Karpas-422 (cell line): Measurements from ENCODE around the gene NDUFA9. TPM values are rescaled to one million over a fixed set of nuclear protein-coding genes. Genes with fewer than 3 reads are reported as not detected.

Source experiments
- DNase-seq: peaks from one replicate; pipeline ENCODE4 v3.0.0-alpha.2; 2015
- H2AFZ ChIP-seq: fragments of 200-600 bp; sonication (generic); 2 replicates; pipeline ENCODE4 v1.6.1; 2014; ENCODE audit warnings: antibody characterized with exemption, low read length, mixed read lengths
- H3K27ac ChIP-seq: fragments of 200-600 bp; sonication (generic); 2 replicates; pipeline ENCODE4 v1.5.1; 2014; ENCODE audit warnings: mild to moderate bottlenecking, low read length, moderate library complexity
- H3K27me3 ChIP-seq: fragments of 200-600 bp; sonication (generic); 2 replicates; pipeline ENCODE4 v1.6.1; 2014; ENCODE audit warnings: low read length, mixed read lengths
- H3K36me3 ChIP-seq: fragments of 200-600 bp; sonication (generic); 2 replicates; pipeline ENCODE4 v1.6.1; 2014; ENCODE audit warnings: low read length, mixed read lengths; ENCODE audit not compliant: insufficient read depth
- H3K4me1 ChIP-seq: fragments of 200-600 bp; sonication (generic); 2 replicates; pipeline ENCODE4 v1.6.1; 2014; ENCODE audit warnings: mild to moderate bottlenecking, low read length, mixed read lengths
- H3K4me2 ChIP-seq: fragments of 200-600 bp; sonication (generic); 2 replicates; pipeline ENCODE4 v1.6.1; 2014; ENCODE audit warnings: low read length, low read depth, mild to moderate bottlenecking; ENCODE audit not compliant: poor library complexity, severe bottlenecking
- H3K4me3 ChIP-seq: fragments of 200-600 bp; sonication (generic); 2 replicates; pipeline ENCODE4 v1.5.1; 2014; ENCODE audit warnings: mild to moderate bottlenecking, antibody characterized with exemption, low read length, mixed read lengths
- H3K79me2 ChIP-seq: fragments of 200-600 bp; sonication (generic); 2 replicates; pipeline ENCODE4 v1.6.1; 2014; ENCODE audit warnings: mild to moderate bottlenecking, low read length, mixed read lengths
- H3K9ac ChIP-seq: fragments of 200-600 bp; sonication (generic); 2 replicates; pipeline ENCODE4 v1.6.0; 2014; ENCODE audit warnings: low read length
- H3K9me2 ChIP-seq: fragments of 200-600 bp; sonication (generic), shearing (Covaris generic); replicated peaks from 2 replicates; pipeline ENCODE4 v1.6.0; 2014; ENCODE audit warnings: mild to moderate bottlenecking, low read length, moderate library complexity; ENCODE audit not compliant: insufficient read depth
- H3K9me3 ChIP-seq: fragments of 300-700, 200-600 bp; sonication (generic); 2 replicates; pipeline ENCODE4 v1.6.1; 2014; ENCODE audit warnings: low read length, mixed read lengths
- H4K20me1 ChIP-seq: fragments of 200-600 bp; sonication (generic); 2 replicates; pipeline ENCODE4 v1.6.1; 2014; ENCODE audit warnings: mild to moderate bottlenecking, antibody characterized with exemption, low read length, low read depth; ENCODE audit not compliant: insufficient read depth
- total RNA-seq: library from RNA; depleted of rRNA; stranded (reverse); fragments of >200 nt; shearing (Covaris generic); gene quantifications from 2 replicates; pipeline ENCODE4 v1.2.3, GENCODE V29; 2014; ENCODE audit warnings: low replicate concordance

NDUFA9 gene
- total RNA-seq, 1 experiment from 2014 or later = 72.2 TPM

DNA sequence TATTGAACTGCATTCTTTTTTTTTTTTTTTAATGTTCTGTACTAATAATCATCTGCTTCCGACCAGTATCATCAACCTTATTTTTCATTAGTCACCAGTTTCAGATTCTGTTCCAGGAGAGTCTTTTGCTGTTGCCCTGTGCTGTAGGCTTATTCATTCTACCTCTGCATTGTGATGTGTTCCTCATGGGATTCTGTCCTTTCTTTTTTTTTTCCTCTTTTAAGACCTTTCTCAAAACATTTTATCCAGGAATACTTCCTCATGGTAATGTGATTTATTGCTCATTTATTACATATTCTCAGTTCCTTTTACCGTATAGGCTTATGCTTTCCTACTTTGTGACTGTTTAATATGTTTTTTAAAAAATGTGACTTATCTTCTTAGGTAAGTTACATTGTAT is 4.8 kb downstream of the NDUFA9 start:
- Histone ChIP-seq H3K4me2 (no peak overlapping the region), H3K4me1 (peaks cover 24% of the 10 kb centered on the region), H3K27ac (no peak overlapping the region), H3K4me3 (no peak overlapping the region), H3K27me3 (no peaks in the 10 kb centered on the region), H3K9ac (no peak overlapping the region), H2AFZ (no peak overlapping the region), H3K79me2 (peaks cover 65% of the 10 kb centered on the region), H3K36me3 (peaks cover 36% of the 10 kb centered on the region), H3K9me3 (no peaks in the 10 kb centered on the region), H4K20me1 (no peaks in the 10 kb centered on the region), H3K9me2 (no peaks in the 10 kb centered on the region)
- no peak for DNase-seq

DNA sequence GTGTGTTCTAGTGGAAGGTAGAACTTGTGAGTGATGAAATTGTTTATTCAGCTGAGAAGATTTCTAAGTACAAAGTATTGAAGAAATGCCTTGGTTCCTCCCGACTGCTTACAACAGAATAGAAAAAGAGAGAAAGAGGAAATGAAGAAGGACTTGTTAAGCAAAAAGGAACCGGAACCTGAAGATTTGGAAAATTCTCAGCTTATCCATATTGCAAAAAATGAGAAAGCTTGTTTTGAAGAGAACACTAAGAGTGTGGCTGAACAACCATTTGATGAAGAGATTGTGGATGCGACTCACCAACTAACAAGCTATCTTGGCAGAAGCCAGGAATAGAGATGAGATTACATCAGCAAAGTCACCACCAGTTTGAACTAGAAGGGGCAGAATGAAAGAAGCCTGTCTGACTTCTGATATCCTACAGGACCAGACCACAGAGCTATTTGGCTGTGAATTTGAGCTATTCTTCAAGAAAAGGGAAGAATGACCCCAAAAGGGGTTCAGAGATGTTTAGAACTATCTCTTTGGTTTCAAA is 15.1 kb downstream of the NDUFA9 start:
- Histone ChIP-seq H3K36me3 (peaks cover 60% of the 10 kb centered on the region), H4K20me1 (no peaks in the 10 kb centered on the region), H3K79me2 (no peaks in the 10 kb centered on the region; the same call in 1 of the 2 replicates), H3K27ac (no peak overlapping the region), H3K9ac (no peak overlapping the region), H2AFZ (no peak overlapping the region), H3K4me2 (no peak overlapping the region), H3K4me1 (no peaks in the 10 kb centered on the region), H3K9me2 (no peaks in the 10 kb centered on the region), H3K4me3 (no peak overlapping the region), H3K9me3 (no peaks in the 10 kb centered on the region), H3K27me3 (no peaks in the 10 kb centered on the region)
- DNase-seq = no peak

- Histone ChIP-seq H2AFZ (no peak overlapping the region), H3K36me3 (peaks cover 65% of the 10 kb centered on the region), H4K20me1 (no peaks in the 10 kb centered on the region), H3K9me2 (no peaks in the 10 kb centered on the region), H3K27ac (no peak overlapping the region), H3K9me3 (no peaks in the 10 kb centered on the region), H3K4me1 (no peaks in the 10 kb centered on the region), H3K4me3 (no peak overlapping the region), H3K79me2 (no peaks in the 10 kb centered on the region; the same call in 1 of the 2 replicates), H3K4me2 (no peak overlapping the region), H3K9ac (no peak overlapping the region), H3K27me3 (no peaks in the 10 kb centered on the region)
- DNase-seq = no peak
Measured at GRCh38 chr12:4665236-4665635, 16.3 kb downstream of the NDUFA9 start.

GRCh38 chr12:4679711-4680110 is 30.8 kb downstream of the NDUFA9 start:
- Histone ChIP-seq H4K20me1 (no peaks in the 10 kb centered on the region), H3K4me1 (no peaks in the 10 kb centered on the region), H3K36me3 (peaks cover 18% of the 10 kb centered on the region; the same call in 1 of the 2 replicates), H3K9me3 (no peaks in the 10 kb centered on the region), H3K79me2 (no peaks in the 10 kb centered on the region), H3K4me3 (no peak overlapping the region), H3K4me2 (no peak overlapping the region), H3K27me3 (no peaks in the 10 kb centered on the region), H3K9me2 (no peaks in the 10 kb centered on the region), H3K27ac (no peak overlapping the region), H3K9ac (no peak overlapping the region), H2AFZ (no peak overlapping the region)
- no peak for DNase-seq

GRCh38 chr12:4681732-4682131 is 32.8 kb downstream of the NDUFA9 start:
- Histone ChIP-seq H3K4me2 (no peak overlapping the region), H3K9me3 (no peaks in the 10 kb centered on the region), H3K27ac (no peak overlapping the region), H3K9ac (no peak overlapping the region), H3K9me2 (no peaks in the 10 kb centered on the region), H3K4me1 (peaks cover 5% of the 10 kb centered on the region; the same call in 1 of the 2 replicates), H3K4me3 (no peak overlapping the region), H3K36me3 (peaks cover 28% of the 10 kb centered on the region; the same call in 1 of the 2 replicates), H3K79me2 (no peaks in the 10 kb centered on the region), H2AFZ (no peak overlapping the region), H4K20me1 (no peaks in the 10 kb centered on the region), H3K27me3 (no peaks in the 10 kb centered on the region)
- no peak for DNase-seq

DNA sequence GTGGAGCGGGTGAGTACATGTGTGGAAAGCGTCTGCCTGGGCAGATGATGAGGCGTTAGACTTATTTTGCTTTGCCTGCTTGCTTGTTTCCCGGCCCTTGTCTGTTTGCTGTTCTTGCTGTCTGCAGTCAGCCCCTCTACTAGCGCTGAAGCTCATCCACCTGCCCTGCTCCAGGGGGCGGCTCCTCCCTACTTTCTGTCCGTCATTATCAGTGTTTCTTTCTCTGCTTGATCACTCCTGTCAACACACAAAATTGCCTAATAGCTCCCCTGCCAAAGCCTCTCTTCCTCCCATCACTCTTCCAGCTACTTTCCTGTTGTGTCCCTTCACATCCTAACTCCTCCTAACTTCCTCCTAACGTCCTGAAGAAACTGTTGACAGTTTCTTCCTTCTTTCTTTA is 36.4 kb downstream of the NDUFA9 start:
- Histone ChIP-seq H3K9ac (no peak overlapping the region), H3K4me3 (no peak overlapping the region), H3K4me2 (no peak overlapping the region), H3K4me1 (peaks cover 5% of the 10 kb centered on the region; the same call in 1 of the 2 replicates), H3K9me2 (no peaks in the 10 kb centered on the region), H3K79me2 (no peaks in the 10 kb centered on the region), H2AFZ (no peak overlapping the region), H3K27me3 (no peaks in the 10 kb centered on the region), H3K9me3 (no peaks in the 10 kb centered on the region), H3K36me3 (peaks cover 40% of the 10 kb centered on the region), H3K27ac (no peak overlapping the region), H4K20me1 (no peaks in the 10 kb centered on the region)
- no peak for DNase-seq

GRCh38 chr12:4690760-4691159 is 41.8 kb downstream of the NDUFA9 start:
- no peak overlapping the region for H2AFZ ChIP-seq
- H3K36me3 ChIP-seq = peaks cover 19% of the 10 kb centered on the region
- peaks cover 5% of the 10 kb centered on the region; the same call in 1 of the 2 replicates for H3K4me1 ChIP-seq
- H3K9me2 ChIP-seq = no peaks in the 10 kb centered on the region
- no peak for DNase-seq
- no peaks in the 10 kb centered on the region for H4K20me1 ChIP-seq
- H3K4me3 ChIP-seq = no peak overlapping the region
- H3K9ac ChIP-seq = no peak overlapping the region
- H3K79me2 ChIP-seq = no peaks in the 10 kb centered on the region
- H3K27me3 ChIP-seq = no peaks in the 10 kb centered on the region
- no peak overlapping the region for H3K27ac ChIP-seq
- H3K9me3 ChIP-seq = no peaks in the 10 kb centered on the region
- H3K4me2 ChIP-seq = no peak overlapping the region
